HTR-8/SVneo (cell line): ENCODE measurements around the gene KRT16.
"Not testable (repeated sequence)": the region's sequence is repeated elsewhere in the genome, so short reads cannot be mapped to it uniquely, and the experiment has no call there.

Experiments
- DNase-seq: peaks from one replicate; pipeline ENCODE4 v3.0.0; 2011; ENCODE audit warnings: low spot score, mixed read lengths; ENCODE audit not compliant: insufficient read length
- FAIRE-seq: peaks from 2 replicates; lab custom pipeline; 2011; peaks lifted over from hg19 to GRCh38; lab: Jason Lieb, UNC

KRT16 gene

GRCh38 chr17:41629826-41630670 is 17.5 kb upstream of the KRT16 start:
- no peak for DNase-seq
- FAIRE-seq, result no peak

GRCh38 chr17:41629316-41629715 is 16.7 kb upstream of the KRT16 start:
- DNase-seq, result no peak
- peak; percentile 59 for FAIRE-seq

GRCh38 chr17:41628621-41629255 is 16.2 kb upstream of the KRT16 start:
- DNase-seq, result not testable (repeated sequence)

GRCh38 chr17:41628073-41628370 is 15.5 kb upstream of the KRT16 start:
- FAIRE-seq, DNase-seq: not testable (repeated sequence)

More at GRCh38 chr17:41628621-41629255, 16.2 kb upstream of the KRT16 start:
- not testable (repeated sequence) for FAIRE-seq

- DNase-seq, result no peak
- no peak for FAIRE-seq
Measured at GRCh38 chr17:41627316-41628072, 14.9 kb upstream of the KRT16 start.

- DNase-seq, FAIRE-seq: not testable (repeated sequence)
Measured at GRCh38 chr17:41626914-41627295, 14.3 kb upstream of the KRT16 start.

- not testable (repeated sequence) for FAIRE-seq, DNase-seq
Measured at GRCh38 chr17:41626028-41626913, 13.7 kb upstream of the KRT16 start.

- FAIRE-seq, result no peak
Measured at GRCh38 chr17:41625602-41626001, 13.0 kb upstream of the KRT16 start.

GRCh38 chr17:41624208-41625101 is 11.9 kb upstream of the KRT16 start, which contains the start of gene KRT17:
Gene KRT17, minus strand, starts transcription at chr17:41624575. Its CDS starts 66 bp downstream, at chr17:41624509.
- FAIRE-seq, result no peak

More at GRCh38 chr17:41625602-41626001, 13.0 kb upstream of the KRT16 start:
- no peak for DNase-seq

GRCh38 chr17:41623184-41623861 is 10.8 kb upstream of the KRT16 start:
- FAIRE-seq, DNase-seq: not testable (repeated sequence)

More at GRCh38 chr17:41624208-41625101, 11.9 kb upstream of the KRT16 start, which contains the start of gene KRT17:
- no peak for DNase-seq

- DNase-seq, result not testable (repeated sequence)
- FAIRE-seq, result peak; percentile 78
Measured at GRCh38 chr17:41622340-41623183, 10.0 kb upstream of the KRT16 start.

- no peak for DNase-seq
- no peak for FAIRE-seq
Measured at GRCh38 chr17:41621916-41622315, 9.3 kb upstream of the KRT16 start.

GRCh38 chr17:41621435-41621817 is 8.9 kb upstream of the KRT16 start:
- not testable (repeated sequence) for DNase-seq, FAIRE-seq

GRCh38 chr17:41620583-41621434 is 8.2 kb upstream of the KRT16 start:
- DNase-seq, result no peak
- FAIRE-seq, result peak; percentile 67

- DNase-seq, FAIRE-seq: not testable (repeated sequence)
Measured at GRCh38 chr17:41619927-41620582, 7.5 kb upstream of the KRT16 start.
